K562 (cell line): ENCODE results near the gene SERHL2. TPM values are rescaled to one million over a fixed set of nuclear protein-coding genes. Genes with fewer than 3 reads are reported as not detected.

Experiments used
- ARID2 ChIP-seq: fragments of 450-650 bp; IDR thresholded peaks from 2 replicates; pipeline ENCODE4 v1.6.1; 2017; ENCODE audit warnings: antibody characterized with exemption, mild to moderate bottlenecking
- CBFA2T2 ChIP-seq: fragments of 450-650 bp; conservative IDR thresholded peaks from 2 replicates; pipeline ENCODE4 v1.6.1; 2017; ENCODE audit warnings: mild to moderate bottlenecking
- CCNT2 ChIP-seq: IDR thresholded peaks from 2 replicates; pipeline ENCODE4 v1.6.1; 2011; ENCODE audit warnings: borderline replicate concordance, low read depth, mild to moderate bottlenecking, moderate library complexity, mixed read lengths, low read length; ENCODE audit not compliant: insufficient read length; ENCODE audit errors: extremely low read depth
- CREM ChIP-seq: IDR thresholded peaks from 2 replicates; pipeline ENCODE4 v1.6.1; 2014; ENCODE audit warnings: antibody characterized with exemption, low read depth
- EGR1 ChIP-seq: fragments of 450-650 bp; conservative IDR thresholded peaks from 2 replicates; pipeline ENCODE4 v1.6.1; 2017; ENCODE audit warnings: mild to moderate bottlenecking
- FIP1L1 ChIP-seq: fragments of 200-400 bp; formaldehyde crosslinking; IDR thresholded peaks from 2 replicates; pipeline ENCODE4 v1.6.1; 2018; ENCODE audit warnings: mild to moderate bottlenecking, low read depth, low read length; ENCODE audit not compliant: poor library complexity, severe bottlenecking
- FUS ChIP-seq: fragments of 200-400 bp; formaldehyde crosslinking; optimal IDR thresholded peaks from 2 replicates; pipeline ENCODE3; 2017; ENCODE audit warnings: low read depth, low read length
- HDAC8 ChIP-seq: fragments of 450-650 bp; IDR thresholded peaks from 2 replicates; pipeline ENCODE4 v1.6.1; 2016; ENCODE audit warnings: mild to moderate bottlenecking, missing genetic modification characterization, moderate library complexity, missing compliant biosample characterization
- HMGN3 ChIP-seq: IDR thresholded peaks from 2 replicates; pipeline ENCODE4 v1.6.1; 2011; ENCODE audit warnings: borderline replicate concordance, low read depth, mild to moderate bottlenecking, mixed read lengths, low read length; ENCODE audit not compliant: insufficient read length; ENCODE audit errors: extremely low read depth
- KAT2B ChIP-seq: IDR thresholded peaks from one replicate; pipeline ENCODE4 v1.6.1; 2012; ENCODE audit warnings: low read depth, mild to moderate bottlenecking, control low read depth, inconsistent platforms, low read length, moderate library complexity
- MAFG ChIP-seq: fragments of 450-650 bp; conservative IDR thresholded peaks from 2 replicates; pipeline ENCODE4 v1.6.1; 2016; ENCODE audit warnings: missing genetic modification characterization, missing compliant biosample characterization
- NFRKB ChIP-seq: fragments of 450-650 bp; IDR thresholded peaks from 2 replicates; pipeline ENCODE4 v1.6.1; 2016; ENCODE audit warnings: low read depth
- NR3C1 ChIP-seq: sonication (generic); formaldehyde crosslinking; IDR thresholded peaks from 2 replicates; pipeline ENCODE4 v1.8.1; 2022; ENCODE audit warnings: missing genetic modification reagents
- POLR2G ChIP-seq: fragments of 200-400 bp; formaldehyde crosslinking; IDR thresholded peaks from 2 replicates; pipeline ENCODE4 v1.6.1; 2017; ENCODE audit warnings: low read depth, mild to moderate bottlenecking, antibody characterized with exemption, low read length, moderate library complexity
- RAD21 ChIP-seq, 2 experiments: fragments of 250-450 bp in 1 of 2; fragments of 450-650 bp in 1 of 2; sonication (Bioruptor Pico) in 1 of 2; formaldehyde crosslinking in 1 of 2; IDR thresholded peaks in 1 of 2; conservative IDR thresholded peaks in 1 of 2; 2 replicates each; pipeline versions ENCODE4 v1.4.0 to v1.8.0; 2020 to 2022; ENCODE audit warnings: mild to moderate bottlenecking in 2 of 2, moderate library complexity in 1 of 2
- RUNX1 ChIP-seq: sonication (generic); IDR thresholded peaks from 2 replicates; pipeline ENCODE4 v1.6.1; 2016; ENCODE audit warnings: antibody characterized with exemption, low read depth
- TAF1 ChIP-seq: IDR thresholded peaks from 2 replicates; pipeline ENCODE4 v1.6.1; 2011; ENCODE audit warnings: mild to moderate bottlenecking, low read length, moderate library complexity; ENCODE audit not compliant: insufficient read depth, control insufficient read depth, severe bottlenecking; ENCODE audit errors: extremely low read depth
- TCF7L2 ChIP-seq: fragments of 150-350 bp; IDR thresholded peaks from 2 replicates; pipeline ENCODE4 v1.6.1; 2016; ENCODE audit warnings: low read depth, mild to moderate bottlenecking, low read length, moderate library complexity
- YY1 ChIP-seq, 3 experiments: IDR thresholded peaks; 2 replicates each; pipeline ENCODE4 v1.6.1; 2011; ENCODE audit warnings: low read length in 2 of 3, mild to moderate bottlenecking in 2 of 3, moderate library complexity in 2 of 3, borderline replicate concordance in 1 of 3, control low read depth in 1 of 3, low read depth in 1 of 3; ENCODE audit not compliant: insufficient read depth in 3 of 3, insufficient replicate concordance in 2 of 3, control insufficient read depth in 1 of 3, insufficient read length in 1 of 3; ENCODE audit errors: extremely low read depth in 1 of 3
- ZBTB7A ChIP-seq: IDR thresholded peaks from 2 replicates; pipeline ENCODE4 v1.6.1; 2011; ENCODE audit warnings: low read depth, mild to moderate bottlenecking, low read length, moderate library complexity, borderline replicate concordance; ENCODE audit not compliant: control insufficient read depth
- ZNF589 ChIP-seq: fragments of 200-800 bp; sonication (Bioruptor generic); IDR thresholded peaks from 2 replicates; pipeline ENCODE4 v1.6.1; 2016; ENCODE audit warnings: low read depth, missing genetic modification characterization, missing compliant biosample characterization
- polyA plus RNA-seq, 8 experiments: library from polyadenylated mRNA; depleted of rRNA in 4 of 8; stranded (reverse) in 5 of 8; unstranded in 3 of 8; fragments of >200 nt; fragmentation: Nextera tagmentation in 2 of 8; fragmentation: Illumina TruSeq in 1 of 8; extraction: Ambion mirVana in 2 of 8; extraction: Trizol in 1 of 8; gene quantifications; 2 replicates each; pipeline versions ENCODE4 v1.2.1 to v1.2.3, GENCODE V29; 2011 to 2014; ENCODE audit warnings: inconsistent platforms in 1 of 8, missing spikeins in 1 of 8
- total RNA-seq, 7 experiments: library from RNA; depleted of rRNA in 6 of 7; stranded (reverse); fragments of >200 nt in 6 of 7; fragmentation: Illumina TruSeq in 2 of 7; extraction: Trizol in 2 of 7; gene quantifications; 2 replicates each; pipeline versions ENCODE4 v1.2.1 to v1.2.3, GENCODE V29; 2011 to 2021; ENCODE audit warnings: low replicate concordance in 1 of 7
- TF ChIP-seq, protein P1 (sequence below): fragments of 150-350 bp; conservative IDR thresholded peaks from 2 replicates; pipeline ENCODE4 v1.6.1; 2014; ENCODE audit warnings: low read length
- TF ChIP-seq, protein P2 (sequence below): fragments of 450-650 bp; IDR thresholded peaks from 2 replicates; pipeline ENCODE4 v1.6.1; 2014; ENCODE audit warnings: low read depth, mild to moderate bottlenecking, moderate library complexity, borderline replicate concordance

SERHL2 gene
- total and polyA plus RNA-seq, 9 of the 15 experiments (the other 6 are each of a cell fraction or from before 2014, with no cell fraction given), result 19.9 to 62.6 (median 25.2) TPM

- TF ChIP-seq, protein P1, sequence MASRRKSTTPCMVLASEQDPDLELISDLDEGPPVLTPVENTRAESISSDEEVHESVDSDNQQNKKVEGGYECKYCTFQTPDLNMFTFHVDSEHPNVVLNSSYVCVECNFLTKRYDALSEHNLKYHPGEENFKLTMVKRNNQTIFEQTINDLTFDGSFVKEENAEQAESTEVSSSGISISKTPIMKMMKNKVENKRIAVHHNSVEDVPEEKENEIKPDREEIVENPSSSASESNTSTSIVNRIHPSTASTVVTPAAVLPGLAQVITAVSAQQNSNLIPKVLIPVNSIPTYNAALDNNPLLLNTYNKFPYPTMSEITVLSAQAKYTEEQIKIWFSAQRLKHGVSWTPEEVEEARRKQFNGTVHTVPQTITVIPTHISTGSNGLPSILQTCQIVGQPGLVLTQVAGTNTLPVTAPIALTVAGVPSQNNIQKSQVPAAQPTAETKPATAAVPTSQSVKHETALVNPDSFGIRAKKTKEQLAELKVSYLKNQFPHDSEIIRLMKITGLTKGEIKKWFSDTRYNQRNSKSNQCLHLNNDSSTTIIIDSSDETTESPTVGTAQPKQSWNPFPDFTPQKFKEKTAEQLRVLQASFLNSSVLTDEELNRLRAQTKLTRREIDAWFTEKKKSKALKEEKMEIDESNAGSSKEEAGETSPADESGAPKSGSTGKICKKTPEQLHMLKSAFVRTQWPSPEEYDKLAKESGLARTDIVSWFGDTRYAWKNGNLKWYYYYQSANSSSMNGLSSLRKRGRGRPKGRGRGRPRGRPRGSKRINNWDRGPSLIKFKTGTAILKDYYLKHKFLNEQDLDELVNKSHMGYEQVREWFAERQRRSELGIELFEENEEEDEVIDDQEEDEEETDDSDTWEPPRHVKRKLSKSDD, result 0 out of 2 replicates have a peak, but pooled peaks have one; percentile 6
- TF ChIP-seq POLR2G (peak; percentile 91), HDAC8 (no peak), NFRKB (peak; percentile 92), KAT2B (no peak), TAF1 (peak; percentile 79), ARID2 (no peak), YY1 (IDR thresholded peaks at IDR 0.05; ENCODE audit: borderline replicate concordance in 1 of 3, control insufficient read depth in 1 of 3, extremely low read depth in 1 of 3, insufficient read depth in 3 of 3, insufficient read length in 1 of 3, insufficient replicate concordance in 2 of 3, low read depth in 1 of 3, low read length in 2 of 3) (peak; percentile 75 to 94 (median 92)), EGR1 (peak; percentile 59), NR3C1 (CRISPR knock-in tag) (no peak), CBFA2T2 (no peak), MAFG (no peak), HMGN3 (peak; percentile 60), RAD21 (CRISPR knock-in tag; conservative IDR thresholded peaks at IDR 0.05 in 1 of 2, IDR thresholded peaks at IDR 0.05 in 1 of 2) (no peak), FUS (no peak), CREM (peak; percentile 69), ZNF589 (peak; percentile 51; the same call in 1 of the 2 replicates), FIP1L1 (peak; percentile 39), RUNX1 (no peak), ZBTB7A (peak; percentile 93), CCNT2 (peak; percentile 33), TCF7L2 (no peak)
- TF ChIP-seq, protein P2, sequence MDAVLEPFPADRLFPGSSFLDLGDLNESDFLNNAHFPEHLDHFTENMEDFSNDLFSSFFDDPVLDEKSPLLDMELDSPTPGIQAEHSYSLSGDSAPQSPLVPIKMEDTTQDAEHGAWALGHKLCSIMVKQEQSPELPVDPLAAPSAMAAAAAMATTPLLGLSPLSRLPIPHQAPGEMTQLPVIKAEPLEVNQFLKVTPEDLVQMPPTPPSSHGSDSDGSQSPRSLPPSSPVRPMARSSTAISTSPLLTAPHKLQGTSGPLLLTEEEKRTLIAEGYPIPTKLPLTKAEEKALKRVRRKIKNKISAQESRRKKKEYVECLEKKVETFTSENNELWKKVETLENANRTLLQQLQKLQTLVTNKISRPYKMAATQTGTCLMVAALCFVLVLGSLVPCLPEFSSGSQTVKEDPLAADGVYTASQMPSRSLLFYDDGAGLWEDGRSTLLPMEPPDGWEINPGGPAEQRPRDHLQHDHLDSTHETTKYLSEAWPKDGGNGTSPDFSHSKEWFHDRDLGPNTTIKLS, result peak; percentile 90
Measured at GRCh38 chr22:42614312-42615091, 60.7 kb downstream of the SERHL2 start, which contains the start of gene POLDIP3 (continued).
